GOT3 (cell line): ENCODE data around the gene IL17REL.

Experiments used
- DNase-seq: peaks from one replicate; lab custom pipeline; 2025; ENCODE audit warnings: mixed read lengths; lab: John Stamatoyannopoulos, UW

The IL17REL gene

GRCh38 chr22:50002791-50003190, 9.8 kb downstream of the IL17REL start:
- no peak for DNase-seq

- no peak for DNase-seq
Observed at GRCh38 chr22:50001388-50002231, 11.0 kb downstream of the IL17REL start.

GRCh38 chr22:50000587-50001387, 11.8 kb downstream of the IL17REL start:
- no peak for DNase-seq

- DNase-seq, result no peak
Observed at GRCh38 chr22:49999946-50000586, 12.5 kb downstream of the IL17REL start.

GRCh38 chr22:49999063-49999945, 13.3 kb downstream of the IL17REL start:
- no peak for DNase-seq

- no peak for DNase-seq
Observed at GRCh38 chr22:49998718-49999062, 13.9 kb downstream of the IL17REL start.

- DNase-seq, result no peak
Observed at GRCh38 chr22:49997932-49998717, 14.4 kb downstream of the IL17REL start.

- no peak for DNase-seq
Observed at GRCh38 chr22:49997251-49997599, 15.3 kb downstream of the IL17REL start.

- no peak for DNase-seq
Observed at GRCh38 chr22:49996518-49997250, 15.9 kb downstream of the IL17REL start.

- no peak for DNase-seq
Observed at GRCh38 chr22:49996119-49996517, 16.4 kb downstream of the IL17REL start.

GRCh38 chr22:49995361-49996118, 17.0 kb downstream of the IL17REL start:
- no peak for DNase-seq

GRCh38 chr22:49995041-49995360, 17.6 kb downstream of the IL17REL start:
- DNase-seq, result no peak

GRCh38 chr22:49994361-49995040, 18.1 kb downstream of the IL17REL start:
- DNase-seq, result no peak

- no peak for DNase-seq
Observed at GRCh38 chr22:49993649-49994360, 18.8 kb downstream of the IL17REL start.

GRCh38 chr22:49992921-49993648, 19.5 kb downstream of the IL17REL start:
- no peak for DNase-seq

GRCh38 chr22:49991907-49992533, 20.5 kb downstream of the IL17REL start:
- no peak for DNase-seq

- DNase-seq, result no peak
Observed at GRCh38 chr22:49991167-49991566, 21.4 kb downstream of the IL17REL start.
